Right renal cortex interstitium (tissue), 3 donors: ENCODE measurements around the gene ANKRD1. TPM values are rescaled to one million over a fixed set of nuclear protein-coding genes. Genes with fewer than 3 reads are reported as not detected.

Source experiments
- DNase-seq, 3 donors: peaks; one replicate each; pipeline ENCODE4 v3.0.0-alpha.2; 2013; ENCODE audit warnings: low read depth in 3 of 3, low spot score in 2 of 3
- polyA plus RNA-seq, 3 donors: library from polyadenylated mRNA; unstranded; fragments of 120-200 nt; gene quantifications; one replicate each; pipeline ENCODE4 v1.2.1, GENCODE V29; 2013; ENCODE audit not compliant: insufficient read length in 3 of 3

Gene ANKRD1
- polyA plus RNA-seq, 3 donors, result 0.89 to 1.3 (median 1.1) TPM

GRCh38 chr10:90936276-90936659, 15.4 kb upstream of the ANKRD1 start:
- no peak for DNase-seq

- DNase-seq, result no peak
Observed at GRCh38 chr10:90935581-90936275, 14.8 kb upstream of the ANKRD1 start.

- DNase-seq, result peak in 2 of 3 donors; percentile 30 to 33
Observed at GRCh38 chr10:90930971-90931871, 10.3 kb upstream of the ANKRD1 start.

GRCh38 chr10:90930070-90930837, 9.4 kb upstream of the ANKRD1 start:
- peak in 2 of 3 donors; percentile 33 to 38 for DNase-seq

GRCh38 chr10:90929179-90929578, 8.3 kb upstream of the ANKRD1 start:
- DNase-seq, result no peak

- no peak for DNase-seq
Observed at GRCh38 chr10:90927293-90927692, 6.4 kb upstream of the ANKRD1 start.

GRCh38 chr10:90925079-90926029, 4.5 kb upstream of the ANKRD1 start:
- DNase-seq, result no peak

- DNase-seq, result no peak
Observed at GRCh38 chr10:90924552-90924951, 3.7 kb upstream of the ANKRD1 start.

- DNase-seq, result no peak
Observed at GRCh38 chr10:90923111-90923731, 2.3 kb upstream of the ANKRD1 start.

GRCh38 chr10:90921906-90922305, 1.0 kb upstream of the ANKRD1 start:
- DNase-seq, result no peak

GRCh38 chr10:90919683-90920574, 958 bp downstream of the ANKRD1 start:
- DNase-seq, result no peak

GRCh38 chr10:90917968-90918318, 2.9 kb downstream of the ANKRD1 start:
- no peak for DNase-seq

- DNase-seq, result no peak
Observed at GRCh38 chr10:90917238-90917967, 3.5 kb downstream of the ANKRD1 start.

- DNase-seq, result no peak
Observed at GRCh38 chr10:90916392-90917237, 4.3 kb downstream of the ANKRD1 start.

- DNase-seq, result no peak
Observed at GRCh38 chr10:90915766-90916075, 5.2 kb downstream of the ANKRD1 start.

GRCh38 chr10:90914992-90915765, 5.7 kb downstream of the ANKRD1 start:
- DNase-seq, result no peak
